Activated T-cell treated with anti-CD3 and anti-CD28 coated beads, Interleukin-2, amount 50 U/mL, for 4 hours (primary cell): ENCODE data around the gene IQSEC3. TPM values are rescaled to one million over a fixed set of nuclear protein-coding genes. Genes with fewer than 3 reads are reported as not detected.
"Not testable (repeated sequence)": the region's sequence is repeated elsewhere in the genome, so short reads cannot be mapped to it uniquely, and the experiment has no call there.

ENCODE experiments used
- ATAC-seq, 2 donors: fragments of 200-7000 bp; cut with Tn5 transposase; one replicate each; pipeline ENCODE4 v1.10.0; 2021
- DNase-seq: peaks from one replicate; pipeline ENCODE4 v3.0.0-alpha.2; 2020
- H3K27me3 Mint-ChIP-seq: one replicate; pipeline ENCODE4 v1.8.0; 2021; ENCODE audit warnings: low read depth, mixed read lengths
- H3K36me3 Mint-ChIP-seq: one replicate; pipeline ENCODE4 v1.8.0; 2022; ENCODE audit warnings: mixed read lengths; ENCODE audit not compliant: insufficient read depth
- H3K4me1 Mint-ChIP-seq: one replicate; pipeline ENCODE4 v1.8.0; 2021; ENCODE audit warnings: low read depth, mixed read lengths
- H3K4me3 Mint-ChIP-seq: one replicate; pipeline ENCODE4 v1.8.0; 2021; ENCODE audit warnings: mild to moderate bottlenecking, moderate library complexity, mixed read lengths
- H3K9me3 Mint-ChIP-seq: one replicate; pipeline ENCODE4 v1.8.0; 2021; ENCODE audit warnings: mixed read lengths
- total RNA-seq, 3 donors: library from RNA; stranded (reverse); gene quantifications; one replicate each; pipeline ENCODE4 v1.2.1, GENCODE V29; 2021

IQSEC3 gene
- total RNA-seq, 3 donors from 2014 or later, result 0.46 to 0.82 (median 0.51) TPM

DNA sequence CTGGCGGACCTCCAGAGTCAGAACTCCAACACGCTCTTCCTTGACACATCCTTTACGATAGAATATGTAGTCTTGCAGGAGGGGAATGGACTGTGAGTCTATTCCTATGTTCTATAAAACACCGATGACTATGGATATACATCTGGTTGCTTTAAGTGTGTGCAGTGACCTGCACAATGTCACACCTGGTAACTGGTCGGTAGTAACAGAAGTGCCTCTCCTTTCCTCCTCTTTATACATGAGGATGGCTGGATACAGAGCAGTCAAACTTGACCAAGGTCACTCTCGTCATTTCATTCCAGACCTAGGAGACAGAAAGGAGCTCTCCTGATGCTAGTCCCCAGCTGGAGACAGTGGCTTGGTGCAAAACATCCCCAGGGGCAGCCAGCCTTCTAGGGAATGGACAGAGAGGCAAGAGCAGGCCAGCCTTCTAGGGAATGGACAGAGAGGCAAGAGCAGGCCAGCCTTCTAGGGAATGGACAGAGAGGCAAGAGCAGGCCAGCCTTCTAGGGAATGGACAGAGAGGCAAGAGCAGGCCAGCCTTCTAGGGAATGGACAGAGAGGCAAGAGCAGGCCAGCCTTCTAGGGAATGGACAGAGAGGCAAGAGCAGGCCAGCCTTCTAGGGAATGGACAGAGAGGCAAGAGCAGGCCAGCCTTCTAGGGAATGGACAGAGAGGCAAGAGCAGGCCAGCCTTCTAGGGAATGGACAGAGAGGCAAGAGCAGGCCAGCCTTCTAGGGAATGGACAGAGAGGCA lies 21.2 kb upstream of the IQSEC3 start:
- DNase-seq, H3K4me1 Mint-ChIP-seq, H3K36me3 Mint-ChIP-seq, ATAC-seq, H3K4me3 Mint-ChIP-seq, H3K9me3 Mint-ChIP-seq: not testable (repeated sequence)
- peaks cover 35% of the 10 kb centered on the region for H3K27me3 Mint-ChIP-seq

DNA sequence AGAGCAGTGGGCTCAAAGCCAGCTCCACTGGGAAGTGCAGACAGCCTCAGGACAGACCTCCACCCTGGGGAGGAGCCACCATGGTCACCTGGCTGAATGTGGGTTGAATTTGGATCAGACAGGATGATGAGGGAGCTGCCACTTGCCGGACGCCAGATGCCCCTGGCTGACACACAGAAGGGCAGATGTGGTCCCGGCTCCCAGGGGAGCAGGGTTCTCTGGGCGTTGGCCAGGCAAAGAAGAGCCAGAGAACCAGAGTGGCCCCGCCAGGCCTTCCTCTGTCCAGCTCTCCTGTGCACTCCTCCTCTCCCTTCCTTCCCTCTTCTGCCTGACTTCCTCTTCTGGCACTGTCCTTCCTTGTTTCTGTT lies 20.6 kb upstream of the IQSEC3 start:
- not testable (repeated sequence) for DNase-seq, ATAC-seq, H3K36me3 Mint-ChIP-seq, H3K4me3 Mint-ChIP-seq, H3K4me1 Mint-ChIP-seq, H3K9me3 Mint-ChIP-seq
- H3K27me3 Mint-ChIP-seq, result peaks cover 35% of the 10 kb centered on the region

DNA sequence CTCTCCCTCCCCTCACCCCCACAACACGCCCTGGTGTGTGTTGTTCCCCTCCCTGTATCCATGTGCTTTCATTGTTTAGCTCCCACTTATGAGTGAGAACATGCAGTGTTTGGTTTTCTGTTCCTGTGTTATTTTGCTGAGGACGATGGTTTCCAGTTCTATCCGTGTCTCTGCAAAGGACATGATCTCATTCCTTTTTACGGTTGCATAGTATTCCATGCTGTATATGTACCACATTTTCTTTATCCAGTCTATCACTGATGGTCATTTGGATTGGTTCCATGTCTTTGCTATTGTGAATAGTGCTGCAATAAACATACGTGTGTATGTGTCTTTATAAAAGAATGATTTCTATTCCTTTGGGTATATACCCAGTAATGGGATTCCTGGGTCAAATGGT lies 20.0 kb upstream of the IQSEC3 start:
- H3K27me3 Mint-ChIP-seq, result peaks cover 36% of the 10 kb centered on the region
- H3K36me3 Mint-ChIP-seq, ATAC-seq, DNase-seq, H3K9me3 Mint-ChIP-seq, H3K4me3 Mint-ChIP-seq, H3K4me1 Mint-ChIP-seq: not testable (repeated sequence)

DNA sequence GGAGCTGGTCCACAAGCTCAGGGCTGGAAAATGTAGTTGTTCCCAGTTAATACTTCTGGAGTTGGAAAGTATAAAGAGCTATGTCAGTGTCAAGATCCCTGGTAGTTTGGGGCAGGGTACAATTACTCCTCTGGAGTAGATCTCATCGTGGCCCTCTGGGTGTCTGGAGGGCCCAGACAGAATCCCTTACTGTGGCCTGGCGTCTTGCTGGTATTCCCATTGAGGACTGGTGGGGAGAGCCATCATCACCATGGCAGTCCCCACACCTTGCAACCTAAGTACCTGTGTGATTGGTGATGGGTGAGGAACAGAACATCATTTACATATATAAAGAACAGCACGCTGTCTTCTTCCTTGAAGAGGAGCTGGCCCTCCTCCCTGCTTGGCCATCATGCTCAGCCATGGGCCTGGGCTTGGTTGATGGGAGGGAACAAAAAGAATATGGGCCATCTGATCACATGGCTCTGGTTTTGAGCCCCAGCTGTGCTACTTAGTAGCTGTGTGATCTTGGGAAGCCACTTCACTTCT lies 18.8 kb upstream of the IQSEC3 start:
- H3K27me3 Mint-ChIP-seq, result peaks cover 44% of the 10 kb centered on the region
- H3K36me3 Mint-ChIP-seq, H3K4me1 Mint-ChIP-seq, ATAC-seq, H3K9me3 Mint-ChIP-seq, DNase-seq, H3K4me3 Mint-ChIP-seq: not testable (repeated sequence)

DNA sequence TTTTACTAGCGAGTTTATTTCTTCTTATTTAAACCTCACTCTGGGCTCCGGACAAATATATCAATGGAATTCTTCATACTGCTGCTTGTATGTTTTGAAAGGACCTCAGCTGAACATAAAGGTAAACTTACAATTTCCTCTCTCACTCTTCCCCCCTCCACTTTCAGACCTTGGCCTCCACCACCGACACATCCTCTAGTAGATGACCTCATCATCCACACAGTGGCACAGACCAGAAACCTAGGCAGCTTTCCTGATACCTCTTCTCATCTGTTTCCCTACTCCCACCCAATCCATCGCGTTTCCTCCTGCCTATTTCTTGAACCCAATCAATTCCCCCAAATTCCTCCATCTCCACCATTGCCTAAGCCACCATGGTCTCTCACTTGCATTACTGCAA lies 17.4 kb upstream of the IQSEC3 start:
- not testable (repeated sequence) for H3K4me3 Mint-ChIP-seq, ATAC-seq, DNase-seq, H3K36me3 Mint-ChIP-seq, H3K9me3 Mint-ChIP-seq, H3K4me1 Mint-ChIP-seq
- peaks cover 52% of the 10 kb centered on the region for H3K27me3 Mint-ChIP-seq

DNA sequence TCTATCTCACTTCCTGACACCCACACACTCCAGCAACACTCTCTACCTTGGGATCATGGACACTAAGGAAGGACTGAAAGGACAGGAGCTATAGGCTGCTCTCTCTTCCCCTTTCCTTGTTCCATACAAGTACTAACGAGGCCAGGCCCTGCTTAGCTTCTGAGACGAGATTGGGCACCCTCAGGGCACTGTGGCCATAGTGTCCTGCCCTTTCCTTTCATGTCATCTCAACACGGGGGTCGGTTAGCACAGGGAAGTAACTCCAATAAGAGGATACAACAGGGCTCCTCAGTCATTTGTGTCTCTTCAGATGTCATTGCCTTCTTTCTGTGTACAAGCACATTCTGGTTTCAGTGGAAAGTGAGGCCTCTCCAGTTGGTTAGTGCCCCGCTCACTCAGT lies 15.5 kb upstream of the IQSEC3 start:
- peaks cover 57% of the 10 kb centered on the region for H3K27me3 Mint-ChIP-seq
- ATAC-seq, H3K9me3 Mint-ChIP-seq, H3K36me3 Mint-ChIP-seq, H3K4me3 Mint-ChIP-seq, H3K4me1 Mint-ChIP-seq, DNase-seq: not testable (repeated sequence)

DNA sequence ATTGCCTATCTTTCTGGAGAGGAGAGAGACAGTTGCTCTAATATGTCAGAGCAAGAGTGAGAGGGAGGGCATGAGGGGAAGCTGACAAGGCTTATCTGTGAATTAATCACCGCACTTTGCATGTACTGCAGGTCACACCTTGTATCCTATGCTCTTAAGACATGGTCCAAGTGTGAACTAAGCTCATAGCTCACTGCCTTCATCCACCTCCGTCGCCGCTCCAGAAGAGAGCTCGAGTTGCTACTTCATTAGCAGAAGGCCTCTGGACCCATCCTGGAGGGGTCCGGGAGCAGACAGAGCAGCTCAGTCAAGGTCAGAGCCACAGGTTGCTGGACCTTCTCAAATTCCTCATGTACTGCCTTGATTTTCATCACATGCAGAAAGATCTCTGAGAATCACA lies 14.6 kb upstream of the IQSEC3 start:
- H3K4me1 Mint-ChIP-seq, ATAC-seq, H3K36me3 Mint-ChIP-seq, H3K4me3 Mint-ChIP-seq, DNase-seq, H3K9me3 Mint-ChIP-seq: not testable (repeated sequence)
- H3K27me3 Mint-ChIP-seq, result peaks cover 58% of the 10 kb centered on the region

DNA sequence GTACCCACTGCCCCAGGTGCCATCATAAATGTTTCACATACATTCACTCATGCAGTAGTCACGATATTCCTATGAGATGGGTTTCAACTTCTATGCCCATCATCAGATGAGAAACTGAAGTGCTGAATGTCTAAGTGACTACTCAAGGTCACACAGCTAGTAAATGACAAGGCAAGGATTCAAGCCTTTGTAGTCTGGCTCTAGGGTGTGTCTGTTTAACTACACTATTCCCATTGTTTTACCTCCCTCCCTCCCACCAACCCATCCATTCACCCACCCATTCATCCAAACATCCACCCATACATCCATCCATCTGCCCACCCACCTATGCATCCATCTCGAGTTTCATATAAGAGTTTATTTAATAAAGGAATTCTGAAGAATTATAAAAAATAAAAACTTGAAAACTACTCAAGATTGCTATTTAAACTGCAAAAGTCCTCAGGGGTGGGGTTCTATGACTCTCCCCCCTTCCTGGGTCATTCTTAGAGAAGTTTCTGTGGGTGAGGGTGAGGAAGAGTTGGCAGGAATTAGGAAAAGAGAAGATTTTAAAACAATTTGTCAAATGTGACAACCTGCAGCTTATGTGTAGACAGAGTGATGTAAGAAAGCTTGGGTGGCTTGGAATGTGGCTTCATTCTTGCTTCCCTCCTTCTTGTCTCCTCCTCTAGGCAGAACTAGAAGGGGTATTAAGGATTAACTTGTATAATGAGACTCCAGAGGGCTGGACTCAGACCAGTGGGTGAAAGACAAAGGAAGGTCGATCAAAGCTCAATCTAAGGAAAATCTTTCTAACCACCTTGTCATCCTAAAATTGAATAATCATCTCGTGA lies 13.4 kb upstream of the IQSEC3 start:
- not testable (repeated sequence) for ATAC-seq, H3K4me3 Mint-ChIP-seq, H3K9me3 Mint-ChIP-seq, H3K36me3 Mint-ChIP-seq, DNase-seq, H3K4me1 Mint-ChIP-seq
- H3K27me3 Mint-ChIP-seq, result peaks cover 65% of the 10 kb centered on the region

DNA sequence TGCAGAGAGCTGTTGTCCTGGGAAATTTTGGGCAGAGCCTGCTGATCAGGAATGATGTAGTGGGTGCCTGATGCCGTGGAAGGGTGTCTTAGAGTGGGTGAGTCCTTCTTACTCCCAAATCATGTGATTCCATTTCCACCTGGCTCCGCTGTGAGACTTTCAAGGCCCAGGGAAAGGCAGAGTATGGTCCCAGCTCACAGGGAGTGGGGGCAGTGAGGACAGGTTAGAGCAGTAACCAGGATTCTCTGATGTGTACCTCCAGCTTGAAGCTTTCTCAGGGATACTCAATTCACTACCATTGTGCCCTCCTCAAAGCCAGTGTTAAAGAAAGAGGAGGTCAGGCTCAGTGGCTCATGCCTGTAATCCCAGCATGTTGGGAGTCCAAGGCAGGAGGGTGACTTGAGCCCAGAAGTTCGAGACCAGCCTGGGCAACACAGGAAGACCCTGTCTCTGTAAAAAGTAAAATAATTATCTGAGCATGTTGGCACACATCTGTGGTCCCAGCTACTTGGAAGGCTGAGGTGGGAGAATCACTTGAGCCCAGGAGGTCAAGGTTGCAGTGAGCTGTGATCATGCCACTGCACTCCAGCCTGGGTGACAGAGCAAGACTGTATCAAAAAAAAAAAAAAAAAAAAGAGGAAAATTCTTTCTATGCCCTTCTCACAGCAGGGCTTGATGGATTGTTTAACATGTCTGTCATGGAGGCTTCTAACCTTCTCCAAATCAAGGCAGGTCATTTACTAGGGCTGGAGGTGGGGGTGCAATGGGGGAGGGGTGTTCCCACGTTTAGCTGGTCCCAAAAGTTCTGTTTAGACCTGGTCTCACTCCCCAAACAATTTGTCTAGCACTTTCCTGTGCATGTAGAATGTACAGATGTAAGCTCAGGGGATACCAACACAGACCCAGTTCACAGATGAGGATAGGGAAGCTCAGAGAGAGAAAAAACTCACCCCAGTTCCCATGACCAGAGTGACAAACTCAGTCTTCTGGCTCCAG lies 12.5 kb upstream of the IQSEC3 start:
- H3K36me3 Mint-ChIP-seq, result peaks cover 3% of the 10 kb centered on the region
- H3K9me3 Mint-ChIP-seq, result peaks cover 15% of the 10 kb centered on the region
- no peaks in the 10 kb centered on the region for H3K4me1 Mint-ChIP-seq
- peaks cover 71% of the 10 kb centered on the region for H3K27me3 Mint-ChIP-seq
- no peak for DNase-seq
- ATAC-seq, result no peak
- no peak overlapping the region for H3K4me3 Mint-ChIP-seq

DNA sequence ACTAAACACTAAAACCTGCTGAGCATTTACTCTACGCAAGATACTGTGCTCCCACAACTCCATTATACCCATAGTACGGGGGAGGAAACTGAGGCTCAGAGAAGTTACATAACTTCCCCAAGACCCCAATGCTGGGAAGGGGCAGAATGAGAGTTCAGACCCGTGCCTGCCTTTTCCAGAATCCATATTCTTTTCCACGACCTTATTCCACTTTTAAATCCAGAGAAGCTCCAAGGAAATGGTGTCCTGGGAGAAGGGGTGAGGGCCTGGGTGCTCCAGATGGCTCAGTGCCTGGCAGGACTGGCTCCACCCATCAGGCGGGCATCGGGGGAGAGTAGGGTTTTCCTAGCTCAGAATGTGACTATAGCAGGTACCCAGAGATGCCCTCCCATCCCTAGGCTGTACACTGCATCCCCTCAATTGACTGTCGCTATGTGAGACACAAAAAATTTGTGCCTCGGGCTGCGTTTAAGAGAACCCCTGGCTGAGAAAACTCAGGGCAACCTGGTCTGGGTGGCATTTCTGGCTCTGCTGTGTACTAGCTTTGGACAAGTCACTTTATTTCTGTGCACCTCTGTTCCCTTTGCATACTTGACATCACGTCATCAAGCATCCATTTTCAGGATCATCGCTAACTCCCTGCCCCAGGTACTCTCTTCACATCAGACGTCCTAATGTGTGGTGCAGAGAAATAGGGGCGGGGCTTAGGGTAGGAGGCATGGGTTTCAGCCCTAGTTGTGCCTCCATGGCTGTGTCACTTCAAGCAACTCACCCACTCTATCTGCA lies 11.6 kb upstream of the IQSEC3 start:
- Mint-ChIP-seq H3K27me3 (peaks cover 71% of the 10 kb centered on the region), H3K36me3 (peaks cover 3% of the 10 kb centered on the region), H3K4me3 (no peak overlapping the region), H3K4me1 (no peaks in the 10 kb centered on the region), H3K9me3 (peaks cover 20% of the 10 kb centered on the region)
- no peak for ATAC-seq
- no peak for DNase-seq

DNA sequence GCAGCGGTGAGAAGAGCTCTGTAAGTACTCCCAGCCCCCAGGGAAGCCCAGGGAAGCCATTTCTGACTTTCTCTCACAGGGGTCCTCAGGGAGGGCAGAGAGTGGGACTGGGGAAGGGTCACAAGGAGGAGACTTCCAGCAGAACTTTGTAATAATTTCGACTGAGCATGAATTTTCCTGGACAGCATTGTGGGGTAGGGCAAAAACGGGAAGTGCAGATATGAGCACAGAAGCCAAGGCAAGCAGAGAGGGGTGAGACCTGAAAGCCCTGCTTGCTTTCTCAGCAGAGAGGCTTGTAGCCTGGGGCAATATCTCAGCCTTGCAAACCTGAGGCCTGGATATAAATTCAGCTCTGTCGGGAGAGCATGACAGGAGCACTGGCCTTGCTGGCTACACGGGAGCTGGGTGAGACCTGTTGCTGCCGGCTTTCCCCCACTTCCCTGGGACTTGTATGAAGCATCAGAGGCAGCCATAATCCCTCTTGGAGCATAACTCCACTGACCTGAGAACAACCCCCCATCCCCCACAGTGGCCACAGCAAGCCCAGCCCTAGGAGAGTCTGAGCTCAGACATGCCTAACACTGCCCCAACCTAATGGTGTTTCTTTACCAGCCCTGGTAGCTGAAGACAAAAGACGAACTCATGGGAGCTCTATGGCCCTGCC lies 9.8 kb upstream of the IQSEC3 start:
- peaks cover 3% of the 10 kb centered on the region for H3K36me3 Mint-ChIP-seq
- peaks cover 80% of the 10 kb centered on the region for H3K27me3 Mint-ChIP-seq
- no peak overlapping the region for H3K4me3 Mint-ChIP-seq
- H3K4me1 Mint-ChIP-seq, result no peaks in the 10 kb centered on the region
- no peak for ATAC-seq
- no peak for DNase-seq
- peaks cover 20% of the 10 kb centered on the region for H3K9me3 Mint-ChIP-seq

DNA sequence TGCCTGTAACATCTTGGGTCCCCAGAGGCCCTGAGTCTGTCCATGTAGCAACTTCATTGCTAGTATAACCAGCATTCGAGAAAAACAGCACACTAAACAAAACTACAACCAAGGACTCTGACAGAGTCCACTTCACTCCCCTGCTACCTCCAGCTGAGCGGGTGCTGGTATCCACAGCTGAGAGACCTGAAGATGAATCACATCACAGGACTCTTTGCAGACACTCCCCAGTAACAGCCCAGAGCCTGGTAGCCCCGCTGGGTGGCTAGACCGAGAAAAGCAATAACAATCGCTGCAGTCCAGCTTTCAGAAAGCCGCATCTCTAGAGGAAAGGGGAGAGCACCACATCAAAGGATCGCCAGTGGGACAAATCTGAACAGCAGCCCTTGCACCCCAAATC lies 9.0 kb upstream of the IQSEC3 start:
- DNase-seq, result no peak
- peaks cover 20% of the 10 kb centered on the region for H3K9me3 Mint-ChIP-seq
- H3K4me1 Mint-ChIP-seq, result no peaks in the 10 kb centered on the region
- no peak overlapping the region for H3K4me3 Mint-ChIP-seq
- peaks cover 75% of the 10 kb centered on the region for H3K27me3 Mint-ChIP-seq
- ATAC-seq, result no peak
- H3K36me3 Mint-ChIP-seq, result peaks cover 3% of the 10 kb centered on the region

DNA sequence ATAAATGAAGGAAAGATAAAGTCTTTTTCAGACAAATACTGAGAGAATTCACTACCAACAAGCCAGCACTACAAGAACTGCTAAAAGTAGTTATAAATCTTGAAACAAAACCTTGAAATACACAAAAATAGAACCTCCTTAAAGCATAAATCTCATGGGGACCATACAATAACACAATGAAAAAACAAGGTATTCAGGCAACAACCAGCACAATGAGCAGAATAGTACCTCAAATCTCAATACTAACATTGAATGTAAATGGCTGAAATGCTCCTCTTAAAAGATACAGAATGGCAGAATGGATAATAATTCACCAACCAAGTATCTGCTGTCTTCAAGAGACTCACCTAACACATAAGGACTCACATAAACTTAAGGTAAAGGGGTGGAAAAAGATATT lies 7.7 kb upstream of the IQSEC3 start:
- Mint-ChIP-seq H3K36me3 (peaks cover 3% of the 10 kb centered on the region), H3K4me3 (no peak overlapping the region), H3K27me3 (peaks cover 70% of the 10 kb centered on the region), H3K4me1 (no peaks in the 10 kb centered on the region), H3K9me3 (peaks cover 20% of the 10 kb centered on the region)
- DNase-seq, result no peak
- no peak for ATAC-seq
